A549 (cell line): ENCODE measurements around the gene IFNA14.
A peak's percentile ranks its signal among the peaks of the same experiment; 100 is the strongest.
"Not testable (repeated sequence)": the region's sequence is repeated elsewhere in the genome, so short reads cannot be mapped to it uniquely, and the experiment has no call there.

Experiments used
- CTCF ChIP-seq: fragments of >200 bp; sonication (Bioruptor Twin); formaldehyde crosslinking; IDR thresholded peaks from 3 replicates; pipeline ENCODE4 v1.5.1; 2016
- GATA3 ChIP-seq: IDR thresholded peaks from 2 replicates; pipeline ENCODE4 v1.6.1; 2012; ENCODE audit warnings: borderline replicate concordance
- JUN ChIP-seq, 2 experiments: fragments of >200 bp; sonication (Bioruptor Twin); formaldehyde crosslinking; IDR thresholded peaks; 2 replicates in 1 of 2; 3 replicates in 1 of 2; pipeline ENCODE4 v1.6.1; 2016 to 2017
- MYC ChIP-seq: IDR thresholded peaks from 2 replicates; pipeline ENCODE4 v1.6.1; 2012; ENCODE audit warnings: mild to moderate bottlenecking, inconsistent platforms, low read length, improper control_type of control experiment, borderline replicate concordance
- POLR2A ChIP-seq: IDR thresholded peaks from 2 replicates; pipeline ENCODE4 v1.6.1; 2012; ENCODE audit warnings: mild to moderate bottlenecking, low read length
- POLR2AphosphoS2 ChIP-seq: conservative IDR thresholded peaks from 2 replicates; pipeline ENCODE4 v1.6.1; 2012; ENCODE audit warnings: low read length, improper control_type of control experiment, inconsistent platforms

- TF ChIP-seq POLR2AphosphoS2; MYC; POLR2A; JUN (IDR thresholded peaks at IDR 0.05); GATA3: not testable (repeated sequence)
- peak; percentile 68 for TF ChIP-seq CTCF
Observed at GRCh38 chr9:21235468-21236359, 4.1 kb downstream of the IFNA14 start.
